HL-60 (cell line): ENCODE data around the gene BMAL1.

Source experiments
- DNase-seq, 2 experiments: peaks; one replicate each; pipeline ENCODE4 v3.0.0-alpha.2; 2010 to 2020; ENCODE audit warnings: low read depth in 1 of 2, low spot score in 1 of 2
- H3K27ac ChIP-seq: fragments of 250-450 bp; sonication (Bioruptor Pico); replicated peaks from 2 replicates; pipeline ENCODE4 v1.5.1; 2020; ENCODE audit warnings: mild to moderate bottlenecking, moderate library complexity
- H3K27me3 ChIP-seq: fragments of 250-450 bp; sonication (Bioruptor Pico); 2 replicates; pipeline ENCODE4 v1.5.1; 2021; ENCODE audit warnings: mild to moderate bottlenecking, moderate library complexity; ENCODE audit not compliant: insufficient read depth, poor library complexity, severe bottlenecking
- H3K4me3 ChIP-seq: replicated peaks from 2 replicates; pipeline ENCODE4 v1.5.1; 2011; ENCODE audit warnings: mild to moderate bottlenecking, control low read depth, low read length; ENCODE audit not compliant: insufficient read depth
- GABPA ChIP-seq: IDR thresholded peaks from 2 replicates; pipeline ENCODE4 v1.6.1; 2012; ENCODE audit warnings: low read depth
- POLR2AphosphoS5 ChIP-seq: IDR thresholded peaks from 2 replicates; pipeline ENCODE4 v1.6.1; 2012; ENCODE audit warnings: low read depth
- REST ChIP-seq: IDR thresholded peaks from 2 replicates; pipeline ENCODE4 v1.6.1; 2012; ENCODE audit warnings: low read depth; ENCODE audit not compliant: insufficient replicate concordance
- SPI1 ChIP-seq: IDR thresholded peaks from 2 replicates; pipeline ENCODE4 v1.6.1; 2012; ENCODE audit warnings: low read depth, mild to moderate bottlenecking, borderline replicate concordance
- TF ChIP-seq, protein P1 (sequence below): IDR thresholded peaks from one replicate; pipeline ENCODE4 v1.5.1; 2011; ENCODE audit warnings: low read length, control low read depth, inconsistent platforms; ENCODE audit not compliant: insufficient read depth

BMAL1 gene

DNA sequence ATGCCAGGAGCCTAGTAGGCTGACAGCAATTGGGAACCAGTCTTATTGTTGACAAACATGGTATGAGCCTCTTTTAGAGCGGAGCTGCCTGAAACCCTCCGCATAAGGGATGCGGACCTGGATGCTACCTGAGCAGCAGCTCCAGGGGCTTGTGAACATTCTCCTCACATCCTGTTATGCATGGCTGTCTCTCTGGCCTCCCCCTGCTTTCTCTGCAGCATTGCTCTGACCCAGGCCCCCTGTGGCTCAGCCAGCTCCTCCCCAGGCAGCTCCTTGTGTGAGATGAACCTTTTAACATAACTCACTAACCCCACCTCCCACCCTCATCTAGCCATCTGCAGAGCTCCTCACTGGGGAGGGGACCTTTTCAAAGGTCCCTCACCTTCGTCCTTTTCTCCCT is 6.0 kb downstream of the BMAL1 start:
- no peak for TF ChIP-seq GABPA
- no peak for TF ChIP-seq SPI1
- TF ChIP-seq, protein P1, sequence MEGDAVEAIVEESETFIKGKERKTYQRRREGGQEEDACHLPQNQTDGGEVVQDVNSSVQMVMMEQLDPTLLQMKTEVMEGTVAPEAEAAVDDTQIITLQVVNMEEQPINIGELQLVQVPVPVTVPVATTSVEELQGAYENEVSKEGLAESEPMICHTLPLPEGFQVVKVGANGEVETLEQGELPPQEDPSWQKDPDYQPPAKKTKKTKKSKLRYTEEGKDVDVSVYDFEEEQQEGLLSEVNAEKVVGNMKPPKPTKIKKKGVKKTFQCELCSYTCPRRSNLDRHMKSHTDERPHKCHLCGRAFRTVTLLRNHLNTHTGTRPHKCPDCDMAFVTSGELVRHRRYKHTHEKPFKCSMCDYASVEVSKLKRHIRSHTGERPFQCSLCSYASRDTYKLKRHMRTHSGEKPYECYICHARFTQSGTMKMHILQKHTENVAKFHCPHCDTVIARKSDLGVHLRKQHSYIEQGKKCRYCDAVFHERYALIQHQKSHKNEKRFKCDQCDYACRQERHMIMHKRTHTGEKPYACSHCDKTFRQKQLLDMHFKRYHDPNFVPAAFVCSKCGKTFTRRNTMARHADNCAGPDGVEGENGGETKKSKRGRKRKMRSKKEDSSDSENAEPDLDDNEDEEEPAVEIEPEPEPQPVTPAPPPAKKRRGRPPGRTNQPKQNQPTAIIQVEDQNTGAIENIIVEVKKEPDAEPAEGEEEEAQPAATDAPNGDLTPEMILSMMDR, result no peak
- no peak for TF ChIP-seq REST
- TF ChIP-seq POLR2AphosphoS5, result no peak
- DNase-seq, result no peak
- Histone ChIP-seq H3K27ac (no peak overlapping the region), H3K4me3 (no peak overlapping the region), H3K27me3 (peaks cover 4% of the 10 kb centered on the region)

- no peak overlapping the region for H3K4me3 ChIP-seq
- TF ChIP-seq SPI1 (no peak), REST (no peak), GABPA (no peak), POLR2AphosphoS5 (no peak)
- TF ChIP-seq, protein P1, result no peak
- DNase-seq, result no peak
- H3K27ac ChIP-seq, result no peak overlapping the region
- H3K27me3 ChIP-seq, result no peaks in the 10 kb centered on the region
These were observed 7.4 kb downstream of the BMAL1 start for GRCh38 chr11:13284776-13285588.

DNA sequence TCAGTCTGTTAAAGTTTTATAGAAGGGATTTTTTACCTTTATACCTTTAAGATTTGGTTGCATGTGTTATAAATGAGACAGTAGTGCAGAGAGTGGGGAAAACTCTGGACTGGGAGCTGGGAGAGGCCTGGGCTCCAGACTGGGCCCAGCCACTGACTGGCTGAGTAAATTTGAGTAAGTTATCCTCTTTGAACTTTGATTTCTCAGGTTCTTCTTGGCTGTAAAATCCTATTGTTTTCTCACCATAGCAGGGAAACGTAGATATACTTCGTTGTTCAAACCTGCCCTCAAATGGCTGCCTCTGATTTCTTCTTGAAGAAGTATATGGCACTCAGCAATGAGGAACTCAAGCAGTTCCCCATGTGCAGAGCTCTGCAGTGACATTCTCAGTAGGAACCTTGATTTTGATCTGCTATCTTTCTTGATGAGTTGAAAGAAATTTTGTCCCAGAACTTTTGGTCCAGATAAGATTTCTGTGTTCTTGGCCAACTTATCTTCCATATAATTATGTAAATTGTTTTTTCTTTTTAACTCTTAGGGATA is 8.8 kb downstream of the BMAL1 start:
- H3K4me3 ChIP-seq, result no peak overlapping the region
- DNase-seq, result no peak
- H3K27me3 ChIP-seq, result no peaks in the 10 kb centered on the region
- H3K27ac ChIP-seq, result no peak overlapping the region
- TF ChIP-seq GABPA (no peak), SPI1 (peak; percentile 53; the same call in 1 of the 2 replicates)

GRCh38 chr11:13287036-13287435 is 9.4 kb downstream of the BMAL1 start:
- no peak overlapping the region for H3K27ac ChIP-seq
- no peak for TF ChIP-seq SPI1
- TF ChIP-seq, protein P1, result no peak
- TF ChIP-seq POLR2AphosphoS5, result no peak
- TF ChIP-seq REST, result no peak
- no peak overlapping the region for H3K4me3 ChIP-seq
- DNase-seq, result peak in 1 of 2 experiments; percentile 20
- no peaks in the 10 kb centered on the region for H3K27me3 ChIP-seq
